ENCODE results near the gene FHIT. TPM values are rescaled to one million over a fixed set of nuclear protein-coding genes. Genes with fewer than 3 reads are reported as not detected.

The FHIT gene
- total and polyA plus RNA-seq, 4 donors: 2.6 to 21.3 (median 8.7) TPM

GRCh38 chr3:60536420-60536819 is 714.8 kb downstream of the FHIT start:
- H3K27me3 ChIP-seq (ENCODE audit: control insufficient read depth in 3 of 3, insufficient read depth in 3 of 3, low read length in 2 of 3): no peaks in the 10 kb centered on the region
- H3K4me1 ChIP-seq (ENCODE audit: control insufficient read depth in 5 of 5, insufficient read depth in 5 of 5, low read length in 5 of 5): peaks cover 0 to 3% (median 0%) of the 10 kb centered on the region in 5 donors
- H3K4me3 ChIP-seq: no peak overlapping the region
- H3K9ac ChIP-seq (ENCODE audit: insufficient read depth in 1 of 2, low read length in 2 of 2): no peak overlapping the region
- no peaks in the 10 kb centered on the region for H3K36me3 ChIP-seq (ENCODE audit: control insufficient read depth in 4 of 4, insufficient read depth in 4 of 4, low read length in 4 of 4)
- TF ChIP-seq CTCF (IDR thresholded peaks at IDR 0.05; ENCODE audit: control extremely low read depth, extremely low read depth): no peak
- H3K9me3 ChIP-seq (ENCODE audit: control insufficient read depth in 4 of 4, insufficient read depth in 3 of 4, low read length in 3 of 4): no peaks in the 10 kb centered on the region
- no peak overlapping the region for H3K27ac ChIP-seq (ENCODE audit: low read depth in 1 of 2, low read length in 1 of 2)
- 67 to 82% methylated on average over 3 of the region's 3 CpGs for WGBS, 2 donors
- no peak for DNase-seq
- ATAC-seq (ENCODE audit: insufficient read depth, low FRiP score): no peak

- Histone ChIP-seq H3K4me1 (ENCODE audit: control insufficient read depth in 5 of 5, insufficient read depth in 5 of 5, low read length in 5 of 5) (peaks cover 0 to 3% (median 0%) of the 10 kb centered on the region in 5 donors), H3K9ac (ENCODE audit: insufficient read depth in 1 of 2, low read length in 2 of 2) (no peak overlapping the region), H3K27me3 (ENCODE audit: control insufficient read depth in 3 of 3, insufficient read depth in 3 of 3, low read length in 2 of 3) (no peaks in the 10 kb centered on the region), H3K9me3 (ENCODE audit: control insufficient read depth in 4 of 4, insufficient read depth in 3 of 4, low read length in 3 of 4) (no peaks in the 10 kb centered on the region), H3K27ac (ENCODE audit: low read depth in 1 of 2, low read length in 1 of 2) (no peak overlapping the region), H3K36me3 (ENCODE audit: control insufficient read depth in 4 of 4, insufficient read depth in 4 of 4, low read length in 4 of 4) (no peaks in the 10 kb centered on the region), H3K4me3 (no peak overlapping the region)
- DNase-seq (no peak), ATAC-seq (ENCODE audit: insufficient read depth, low FRiP score) (no peak)
- WGBS, 2 donors: 95 to 96% methylated on average over 5 of the region's 5 CpGs
- TF ChIP-seq CTCF (IDR thresholded peaks at IDR 0.05; ENCODE audit: control extremely low read depth, extremely low read depth): no peak
These were observed 719.5 kb downstream of the FHIT start for GRCh38 chr3:60531759-60532158.

- no peaks in the 10 kb centered on the region for H3K36me3 ChIP-seq (ENCODE audit: control insufficient read depth in 4 of 4, insufficient read depth in 4 of 4, low read length in 4 of 4)
- H3K9me3 ChIP-seq (ENCODE audit: control insufficient read depth in 4 of 4, insufficient read depth in 3 of 4, low read length in 3 of 4): no peaks in the 10 kb centered on the region
- 89 to 100% methylated on average over 1 of the region's 1 CpG for WGBS, 2 donors
- no peak overlapping the region for H3K4me3 ChIP-seq
- no peak for ATAC-seq (ENCODE audit: insufficient read depth, low FRiP score)
- H3K27ac ChIP-seq (ENCODE audit: low read depth in 1 of 2, low read length in 1 of 2): no peak overlapping the region
- H3K9ac ChIP-seq (ENCODE audit: insufficient read depth in 1 of 2, low read length in 2 of 2): no peak overlapping the region
- no peak for TF ChIP-seq CTCF (IDR thresholded peaks at IDR 0.05; ENCODE audit: control extremely low read depth, extremely low read depth)
- peaks cover 0 to 2% (median 0%) of the 10 kb centered on the region in 5 donors for H3K4me1 ChIP-seq (ENCODE audit: control insufficient read depth in 5 of 5, insufficient read depth in 5 of 5, low read length in 5 of 5)
- no peaks in the 10 kb centered on the region for H3K27me3 ChIP-seq (ENCODE audit: control insufficient read depth in 3 of 3, insufficient read depth in 3 of 3, low read length in 2 of 3)
- no peak for DNase-seq
These were observed 722.6 kb downstream of the FHIT start for GRCh38 chr3:60528651-60529050.

GRCh38 chr3:60523536-60523935 is 727.7 kb downstream of the FHIT start:
- TF ChIP-seq CTCF (IDR thresholded peaks at IDR 0.05; ENCODE audit: control extremely low read depth, extremely low read depth): no peak
- no peak overlapping the region for H3K9ac ChIP-seq (ENCODE audit: insufficient read depth in 1 of 2, low read length in 2 of 2)
- no peaks in the 10 kb centered on the region for H3K9me3 ChIP-seq (ENCODE audit: control insufficient read depth in 4 of 4, insufficient read depth in 3 of 4, low read length in 3 of 4)
- H3K4me1 ChIP-seq (ENCODE audit: control insufficient read depth in 5 of 5, insufficient read depth in 5 of 5, low read length in 5 of 5): peaks cover 0 to 2% (median 0%) of the 10 kb centered on the region in 5 donors
- DNase-seq (no peak), ATAC-seq (ENCODE audit: insufficient read depth, low FRiP score) (no peak)
- no peak overlapping the region for H3K4me3 ChIP-seq
- 32 to 50% methylated on average over 2 of the region's 2 CpGs for WGBS, 2 donors
- no peaks in the 10 kb centered on the region for H3K36me3 ChIP-seq (ENCODE audit: control insufficient read depth in 4 of 4, insufficient read depth in 4 of 4, low read length in 4 of 4)
- H3K27me3 ChIP-seq (ENCODE audit: control insufficient read depth in 3 of 3, insufficient read depth in 3 of 3, low read length in 2 of 3): no peaks in the 10 kb centered on the region
- no peak overlapping the region for H3K27ac ChIP-seq (ENCODE audit: low read depth in 1 of 2, low read length in 1 of 2)

Data from lung (tissue), 12 donors.